HG02973 (cell line): ENCODE results near the gene TP53TG5.

ENCODE experiments used
- ATAC-seq: cut with Tn5 transposase; IDR thresholded peaks from one replicate; pipeline ENCODE4 v1.9.1; 2021; ENCODE audit warnings: moderate library complexity; ENCODE audit not compliant: unreplicated experiment

Gene TP53TG5

GRCh38 chr20:45406260-45407066 lies 28.3 kb upstream of the TP53TG5 start:
- ATAC-seq = no peak

- no peak for ATAC-seq
Observed at GRCh38 chr20:45405571-45406259, 27.6 kb upstream of the TP53TG5 start.

- no peak for ATAC-seq
Observed at GRCh38 chr20:45404438-45404837, 26.3 kb upstream of the TP53TG5 start.

DNA sequence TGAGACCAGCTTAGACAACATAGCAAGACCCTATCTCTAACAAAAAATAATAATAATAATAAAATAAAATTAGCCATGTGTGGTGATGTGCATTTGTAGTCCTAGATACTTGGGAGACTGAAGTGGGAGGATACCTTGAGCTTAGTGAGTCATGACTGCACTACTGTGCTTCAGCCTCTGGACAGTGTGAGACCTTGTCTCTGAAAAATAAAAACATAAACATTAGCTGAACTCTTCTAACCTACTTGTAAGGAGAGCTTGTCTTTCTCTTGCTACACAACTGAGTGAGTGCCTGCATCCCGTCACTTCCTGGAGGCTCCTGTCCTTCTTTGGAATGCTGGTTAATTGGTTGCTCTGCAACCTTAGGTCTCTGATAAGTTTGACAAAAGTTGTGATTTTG lies 24.8 kb upstream of the TP53TG5 start:
- no peak for ATAC-seq

DNA sequence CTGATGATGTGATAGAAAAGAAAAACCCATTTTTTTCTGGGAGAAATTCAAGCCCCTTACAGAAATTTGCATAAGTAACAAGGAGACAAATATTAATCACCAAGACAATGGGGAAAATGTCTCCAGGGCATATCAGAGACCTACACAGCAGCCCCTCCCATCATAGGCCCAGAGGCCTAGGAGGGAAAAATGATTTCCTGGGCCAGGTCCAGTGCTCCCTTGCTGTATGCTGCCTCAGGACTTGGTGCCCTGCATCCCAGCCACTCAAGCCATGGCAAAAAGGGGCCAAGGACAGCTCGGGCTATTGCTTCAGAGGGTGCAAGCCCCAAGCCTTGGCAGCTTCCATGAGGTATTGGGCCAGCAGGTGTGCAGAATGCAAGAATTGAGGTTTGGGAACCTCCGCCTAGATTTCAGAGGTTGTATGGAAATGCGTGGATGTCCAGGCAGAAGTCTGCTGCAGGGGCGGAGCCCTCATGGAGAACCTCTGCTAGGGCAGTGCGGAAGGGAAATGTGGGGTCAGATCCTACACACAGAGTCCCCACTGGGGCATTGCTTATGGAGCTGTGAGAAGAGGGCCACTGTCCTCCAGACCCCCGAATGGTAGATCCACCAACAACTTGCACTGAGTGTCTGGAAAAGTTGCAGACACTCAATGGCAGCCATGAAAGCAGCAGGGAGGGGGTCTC lies 22.4 kb upstream of the TP53TG5 start:
- ATAC-seq = no peak

DNA sequence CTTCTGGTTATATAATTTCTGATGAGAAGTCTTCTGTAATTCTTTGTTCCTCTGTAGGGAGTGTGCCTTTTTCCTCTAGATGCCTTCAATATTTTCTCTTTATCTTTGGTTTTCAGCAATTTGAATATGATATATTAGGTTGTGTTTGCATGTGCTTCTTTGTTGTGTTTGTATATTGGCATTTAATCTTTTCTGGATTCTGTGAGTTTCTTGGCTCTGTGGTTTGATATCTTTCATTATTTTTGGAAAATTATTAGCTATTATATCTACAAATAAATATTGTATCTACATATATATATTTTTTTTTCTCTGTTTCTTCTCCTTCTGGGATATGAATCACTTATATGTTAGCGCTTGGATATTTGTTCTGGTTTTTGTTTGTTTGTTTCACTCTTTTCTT lies 20.9 kb upstream of the TP53TG5 start:
- no peak for ATAC-seq

DNA sequence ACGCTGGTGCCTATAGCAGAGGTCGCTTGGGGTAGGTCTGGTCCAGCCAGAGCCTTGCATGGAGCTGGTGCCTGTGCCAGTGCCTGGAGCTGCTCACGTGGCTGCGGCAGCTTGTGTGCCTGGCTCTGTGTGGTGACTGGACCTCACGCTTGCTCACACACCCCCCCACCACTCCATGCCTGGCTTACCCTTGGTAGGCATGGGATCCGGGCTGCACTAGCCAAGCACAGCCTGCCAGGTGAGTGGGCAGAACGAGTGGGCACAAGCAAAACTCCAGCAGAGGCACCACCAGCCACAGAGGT lies 16.9 kb upstream of the TP53TG5 start:
- ATAC-seq = no peak

GRCh38 chr20:45394221-45395113 lies 16.3 kb upstream of the TP53TG5 start:
- no peak for ATAC-seq

GRCh38 chr20:45392733-45393132 lies 14.6 kb upstream of the TP53TG5 start:
- ATAC-seq = no peak

- no peak for ATAC-seq
Observed at GRCh38 chr20:45391559-45391958, 13.4 kb upstream of the TP53TG5 start.

DNA sequence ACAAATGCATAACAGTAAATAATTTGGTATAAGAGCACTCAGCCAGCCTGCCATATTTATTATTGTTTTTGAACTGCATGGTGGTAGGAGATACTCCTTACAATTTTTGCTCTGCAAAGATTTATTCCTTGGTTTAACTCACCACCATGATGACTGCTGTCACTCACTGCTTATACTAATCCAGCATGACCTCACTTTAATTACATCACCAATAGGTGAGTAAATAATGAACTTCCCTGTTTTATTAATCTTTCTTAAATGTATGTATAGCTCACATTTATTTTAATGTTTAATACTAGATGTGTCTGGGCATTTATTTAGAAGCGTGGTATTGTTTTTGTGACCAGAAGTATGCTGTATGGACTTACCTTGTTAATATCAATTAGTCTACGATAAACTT lies 12.8 kb upstream of the TP53TG5 start:
- no peak for ATAC-seq

GRCh38 chr20:45387274-45387673 lies 9.1 kb upstream of the TP53TG5 start:
- ATAC-seq = no peak

DNA sequence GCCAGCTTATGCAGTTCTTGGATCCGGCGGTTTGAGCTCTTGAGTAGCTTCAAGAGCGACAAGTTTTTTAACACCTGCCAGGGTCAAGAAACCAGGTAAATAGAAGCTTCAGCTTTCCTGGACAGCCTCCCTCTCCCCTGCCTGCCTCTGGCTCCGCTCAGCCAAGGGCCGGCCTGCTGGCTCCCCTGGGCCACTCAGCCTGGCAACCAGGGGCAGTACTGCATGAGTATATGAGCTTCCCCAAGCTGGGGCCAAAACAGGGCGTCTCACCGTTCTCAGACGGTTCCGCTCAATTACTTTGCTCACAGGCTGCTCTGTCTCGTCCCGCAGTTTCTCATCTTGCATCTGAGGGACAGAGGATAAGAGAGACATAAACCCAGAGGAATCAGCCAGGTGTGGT lies 856 bp downstream of the TP53TG5 start:
- no peak for ATAC-seq

DNA sequence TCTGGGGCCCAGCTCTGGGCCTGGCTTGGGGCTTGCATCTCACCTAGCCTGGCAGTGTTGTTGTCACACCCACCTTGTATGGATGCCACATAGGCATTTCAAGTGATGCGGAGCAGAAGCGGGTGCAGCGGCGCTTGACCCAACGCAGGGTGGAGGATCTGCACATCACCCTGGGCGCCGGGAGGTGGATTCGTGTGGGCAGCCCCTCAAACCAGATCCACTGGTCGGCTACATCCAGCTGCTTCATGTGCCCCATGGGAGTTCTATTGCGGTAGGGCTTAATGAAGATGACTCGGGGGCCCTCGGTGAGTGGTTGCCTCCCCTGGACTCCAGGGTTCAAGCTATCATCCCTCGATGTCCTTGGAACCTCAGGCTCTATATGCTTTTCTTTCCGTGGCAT lies 3.2 kb downstream of the TP53TG5 start:
- ATAC-seq = no peak

DNA sequence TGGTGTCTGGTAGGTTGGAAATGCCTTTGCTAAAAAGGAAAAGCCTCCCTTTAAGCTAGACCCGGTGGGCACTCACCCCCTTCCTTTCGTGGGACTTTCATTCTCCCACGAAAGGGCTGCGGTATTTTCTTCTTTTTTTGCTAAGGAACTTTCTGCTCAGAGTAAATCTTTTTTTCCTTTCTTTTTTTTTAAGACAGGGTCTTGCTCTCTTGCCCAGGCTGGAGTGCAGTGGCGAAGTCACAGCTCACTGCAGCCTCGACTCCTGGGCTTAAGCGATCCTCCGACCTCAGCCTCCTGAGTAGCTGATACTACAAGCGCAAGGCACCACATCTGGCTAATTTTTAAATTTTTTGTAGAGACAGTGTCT lies 4.0 kb downstream of the TP53TG5 start:
- ATAC-seq = no peak

DNA sequence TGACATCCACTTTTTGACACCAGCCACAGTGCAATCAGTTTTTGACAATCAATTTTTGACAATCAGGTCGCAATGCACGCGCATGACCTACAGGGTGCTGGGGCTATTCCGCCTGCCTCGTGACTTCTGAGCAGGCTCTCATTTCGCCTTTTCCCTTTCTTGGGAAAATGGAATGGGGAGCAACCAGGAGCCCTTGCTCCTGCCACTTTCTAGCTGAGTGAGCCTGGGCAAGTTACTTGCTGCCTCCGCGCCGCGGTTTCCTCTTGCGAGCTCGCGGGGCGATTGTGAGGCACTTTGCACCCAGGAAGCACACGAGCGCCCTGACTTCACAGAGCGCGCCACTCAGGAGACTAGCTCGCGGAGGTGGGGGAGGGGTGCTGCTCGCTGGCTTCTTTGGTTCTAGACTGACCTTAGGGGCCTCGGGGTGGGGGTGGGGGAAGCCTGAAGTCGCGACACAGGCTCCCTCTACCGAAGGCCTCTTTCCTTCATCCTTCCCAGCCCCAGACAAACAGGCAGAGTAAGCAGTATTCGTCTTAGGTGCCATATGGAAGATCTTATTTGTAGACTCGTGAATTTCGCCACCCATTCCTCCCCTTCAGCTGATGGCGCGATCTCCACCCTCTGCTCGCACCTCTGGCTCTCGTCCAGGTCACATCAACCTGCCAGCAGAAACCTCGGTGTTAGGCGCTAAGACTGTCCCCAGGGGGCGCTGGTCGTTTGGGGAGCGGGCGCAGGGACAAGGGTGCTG lies 4.6 kb downstream of the TP53TG5 start:
- ATAC-seq = no peak

DNA sequence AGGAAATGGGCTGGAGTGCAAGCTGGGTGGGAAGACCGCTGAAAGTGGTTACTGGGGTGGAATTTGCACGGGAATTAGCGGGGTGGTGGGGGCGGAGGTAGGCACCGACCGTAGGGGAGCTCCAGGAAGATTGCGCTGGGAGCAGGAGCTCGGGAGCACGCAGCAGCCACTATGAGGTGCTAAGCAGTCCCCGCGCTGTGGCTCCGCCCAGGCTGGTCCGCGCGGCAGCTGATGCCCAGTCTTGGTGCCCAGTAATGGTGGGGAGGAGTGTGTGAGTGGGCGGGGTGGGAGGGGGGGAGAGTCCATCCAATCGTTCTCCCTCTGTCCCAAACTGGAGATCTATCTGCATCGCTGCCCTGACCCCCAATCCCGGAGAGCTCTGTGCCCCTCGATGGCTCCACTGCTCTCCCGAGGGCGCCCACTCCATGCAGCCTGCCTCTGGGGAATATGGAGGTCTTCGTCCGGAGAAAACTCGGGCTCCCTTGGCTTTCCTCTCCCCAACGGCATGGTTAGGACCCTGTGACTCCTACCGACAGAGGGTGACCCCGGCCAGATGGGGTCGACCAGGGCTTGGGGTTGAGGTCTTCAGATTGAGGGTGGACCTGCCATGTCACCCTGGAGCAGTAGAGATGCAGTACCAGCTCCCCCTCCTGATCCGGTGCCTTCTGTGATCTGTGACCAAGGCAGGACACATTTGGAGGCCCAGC lies 5.3 kb downstream of the TP53TG5 start:
- ATAC-seq = no peak

GRCh38 chr20:45372241-45372640 lies 5.9 kb downstream of the TP53TG5 start:
- ATAC-seq = no peak

GRCh38 chr20:45370571-45371160 lies 7.5 kb downstream of the TP53TG5 start:
- no peak for ATAC-seq
